H54 (cell line): ENCODE measurements around the gene AGAP2.
A peak's percentile ranks its signal among the peaks of the same experiment; 100 is the strongest.
"Not testable (repeated sequence)": the region's sequence is repeated elsewhere in the genome, so short reads cannot be mapped to it uniquely, and the experiment has no call there.

Source experiments
- DNase-seq: peaks from one replicate; pipeline ENCODE4 v3.0.0; 2011; ENCODE audit warnings: low spot score, mixed read lengths; ENCODE audit not compliant: insufficient read length
- FAIRE-seq: peaks from 3 replicates; lab custom pipeline; 2011; peaks lifted over from hg19 to GRCh38; lab: Jason Lieb, UNC
- POLR2A ChIP-seq: IDR thresholded peaks from 2 replicates; pipeline ENCODE4 v1.6.1; 2011; ENCODE audit warnings: low read depth, mild to moderate bottlenecking, low read length

The AGAP2 gene

DNA sequence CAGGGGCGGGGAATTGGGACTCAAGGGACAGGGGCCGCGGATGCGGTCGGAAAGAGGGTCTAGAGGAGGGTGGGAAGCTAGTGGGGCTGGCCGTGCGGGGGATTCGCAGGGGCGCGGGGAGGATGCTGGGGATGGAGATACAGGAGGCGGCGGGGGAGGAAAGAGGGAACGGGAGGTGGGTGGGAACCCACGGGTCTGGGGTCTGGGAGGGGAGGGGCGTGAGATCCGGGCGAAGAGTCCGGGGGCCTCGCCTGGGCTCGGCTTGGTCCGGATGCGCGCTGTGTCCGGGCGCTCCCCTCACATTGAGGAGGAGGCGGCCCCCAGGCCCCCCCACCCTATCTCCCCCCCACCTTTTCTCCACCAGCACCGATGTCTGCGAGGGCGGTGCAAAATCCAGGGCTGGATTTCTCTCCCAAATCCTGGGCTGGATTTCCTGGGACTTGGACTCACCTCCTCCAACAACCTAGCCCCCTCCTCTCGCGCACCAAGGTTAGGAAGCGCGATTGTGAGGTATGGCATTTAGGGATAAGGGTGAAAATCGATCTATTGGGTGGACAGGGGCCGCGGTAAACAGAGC is at the start of gene AGAP2:
TSS of gene AGAP2 (minus strand) at position 82 of the 577 bp plus-strand sequence. CDS start 496 bp downstream, outside the sequence.
- TF ChIP-seq POLR2A = no peak
- DNase-seq (no peak), FAIRE-seq (no peak)

DNA sequence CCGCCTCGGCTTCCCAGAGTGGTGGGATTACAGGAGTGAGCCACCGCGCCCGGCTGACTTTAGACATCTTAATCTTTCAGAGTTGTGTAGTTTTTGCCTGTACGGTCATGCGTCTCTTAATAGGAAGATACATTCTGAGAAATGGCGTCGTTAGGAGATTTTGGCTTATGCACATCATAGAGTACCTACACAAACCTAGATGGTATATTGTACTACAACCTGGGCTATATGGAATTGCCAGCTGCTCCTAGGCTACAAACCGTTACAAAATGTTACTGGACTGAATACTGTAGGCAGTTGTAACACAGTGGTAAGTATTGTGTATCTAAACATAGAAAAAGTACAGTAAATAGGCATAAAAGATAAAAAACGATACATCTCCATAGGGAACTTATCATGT is 45.3 kb upstream of the AGAP2 start:
- DNase-seq = no peak
- no peak for TF ChIP-seq POLR2A
- FAIRE-seq = no peak

DNA sequence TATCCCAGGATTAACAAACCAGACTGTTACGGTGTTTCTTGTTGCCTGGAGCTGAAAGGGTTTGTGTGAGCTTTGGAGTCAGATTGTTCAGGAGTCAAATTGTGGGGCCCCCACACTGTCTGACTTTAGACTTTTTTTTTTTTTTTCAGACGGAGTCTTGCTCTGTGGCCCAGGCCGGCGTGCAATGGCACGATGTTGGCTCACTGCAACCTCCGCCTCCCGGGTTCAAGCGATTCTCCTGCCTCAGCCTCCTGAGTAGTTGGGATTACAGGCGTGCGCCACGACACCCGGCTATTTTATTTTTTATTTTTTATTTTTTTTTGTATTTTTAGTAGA is 44.9 kb upstream of the AGAP2 start:
- no peak for DNase-seq
- FAIRE-seq = no peak
- TF ChIP-seq POLR2A = no peak

DNA sequence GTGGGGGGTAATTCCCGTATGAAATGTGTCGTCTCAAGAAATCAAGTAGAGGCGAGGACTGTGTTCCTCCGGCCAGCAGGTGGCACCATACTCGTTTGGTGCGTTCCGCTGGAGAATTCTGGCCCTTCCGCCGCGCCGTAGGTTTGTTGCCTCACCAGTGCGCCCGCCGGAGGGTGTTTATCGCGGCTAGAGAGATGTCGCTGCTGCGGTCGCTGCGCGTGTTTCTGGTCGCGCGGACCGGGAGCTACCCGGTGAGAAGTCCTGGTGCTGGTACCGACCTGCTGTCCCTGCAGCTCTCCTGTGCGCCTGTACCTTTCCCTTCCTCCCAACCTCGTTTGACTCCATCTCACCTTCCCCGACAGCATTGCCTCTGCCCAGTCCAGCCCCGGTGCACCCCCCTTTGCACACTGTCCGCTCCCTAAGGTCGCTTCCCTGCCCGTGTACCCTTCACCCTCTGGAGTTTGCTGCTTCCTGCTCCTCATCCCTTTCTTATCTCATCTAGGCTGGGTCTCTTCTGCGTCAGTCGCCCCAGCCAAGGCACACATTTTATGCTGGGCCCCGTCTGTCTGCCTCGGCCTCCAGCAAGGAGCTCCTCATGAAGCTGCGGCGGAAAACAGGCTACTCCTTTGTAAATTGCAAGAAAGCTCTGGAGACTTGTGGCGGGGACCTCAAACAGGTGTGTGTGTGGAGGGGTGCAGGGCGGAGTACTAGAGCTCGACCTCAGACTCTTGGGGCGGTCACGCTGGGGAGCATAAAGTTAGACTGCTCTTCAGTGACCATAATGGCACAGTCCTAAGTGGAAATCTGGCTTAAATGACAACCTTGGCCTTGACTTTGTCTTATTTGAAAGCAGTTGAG is 44.3 kb upstream of the AGAP2 start, which contains the start of gene TSFM:
TSS of gene TSFM (plus strand) at position 180 of the 858 bp plus-strand sequence. CDS start at position 195, 15 bp downstream.
- DNase-seq (peak; percentile 65), FAIRE-seq (peak; percentile 84)
- TF ChIP-seq POLR2A = peak; percentile 70; the same call in 1 of the 2 replicates

DNA sequence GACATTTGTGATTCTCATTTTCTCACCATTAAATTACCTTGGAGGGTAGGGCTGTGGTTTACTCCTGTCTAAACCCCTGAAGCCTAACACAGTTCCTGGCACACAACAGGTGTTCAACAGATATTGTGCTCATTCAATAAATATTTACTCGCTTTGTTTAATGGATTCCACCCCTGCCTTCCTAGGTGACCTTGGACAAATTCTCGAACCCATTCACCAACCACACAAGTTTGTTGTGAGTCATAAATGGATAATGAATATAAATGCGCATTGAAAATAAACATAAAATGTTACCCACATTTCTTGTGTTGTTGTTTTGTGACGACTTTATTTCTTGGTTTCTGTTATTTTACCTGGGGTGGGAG is 43.7 kb upstream of the AGAP2 start:
- DNase-seq = no peak
- FAIRE-seq = no peak

DNA sequence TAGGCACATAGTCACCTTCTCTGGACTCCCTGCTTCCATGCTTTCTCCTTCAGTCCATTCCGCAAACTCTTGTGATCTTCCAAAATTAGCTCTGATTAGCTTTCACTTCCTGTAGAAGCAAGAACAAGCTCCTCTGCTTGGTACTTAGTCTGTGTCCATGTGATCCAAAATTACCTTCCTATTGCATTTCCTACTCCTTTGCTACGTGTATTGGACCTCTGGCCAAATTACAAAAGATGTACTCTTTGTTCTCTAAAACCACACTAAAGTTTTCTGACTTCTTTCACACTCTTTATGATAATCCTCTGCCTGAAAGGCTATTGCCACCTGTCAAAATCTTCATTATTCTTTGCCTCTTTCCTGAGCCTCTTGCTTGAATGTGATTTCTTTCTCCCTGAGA is 43.3 kb upstream of the AGAP2 start:
- DNase-seq = no peak
- TF ChIP-seq POLR2A = no peak
- FAIRE-seq = no peak

More for the DNA sequence above, 43.7 kb upstream of the AGAP2 start:
- TF ChIP-seq POLR2A = no peak

DNA sequence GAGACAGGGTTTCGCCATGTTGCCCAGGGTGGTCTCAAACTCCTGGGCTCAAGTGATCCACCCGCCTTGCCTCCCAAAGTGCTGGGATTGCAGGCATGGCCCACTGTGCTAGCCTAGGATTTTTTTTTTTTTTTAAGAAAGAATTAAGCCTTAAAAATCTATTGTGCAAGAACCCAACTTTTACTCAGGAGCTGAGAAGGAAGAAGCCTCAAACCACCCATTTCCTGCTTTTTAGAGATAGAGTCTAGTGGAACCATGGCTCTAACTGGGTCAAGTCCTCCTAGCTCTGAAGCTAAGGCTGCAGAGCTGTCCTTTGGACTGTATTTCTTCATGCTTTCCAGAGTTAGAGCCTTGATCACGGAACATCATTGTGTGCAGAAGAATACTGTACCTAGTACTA is 42.7 kb upstream of the AGAP2 start:
- no peak for TF ChIP-seq POLR2A
- no peak for FAIRE-seq
- DNase-seq = no peak

DNA sequence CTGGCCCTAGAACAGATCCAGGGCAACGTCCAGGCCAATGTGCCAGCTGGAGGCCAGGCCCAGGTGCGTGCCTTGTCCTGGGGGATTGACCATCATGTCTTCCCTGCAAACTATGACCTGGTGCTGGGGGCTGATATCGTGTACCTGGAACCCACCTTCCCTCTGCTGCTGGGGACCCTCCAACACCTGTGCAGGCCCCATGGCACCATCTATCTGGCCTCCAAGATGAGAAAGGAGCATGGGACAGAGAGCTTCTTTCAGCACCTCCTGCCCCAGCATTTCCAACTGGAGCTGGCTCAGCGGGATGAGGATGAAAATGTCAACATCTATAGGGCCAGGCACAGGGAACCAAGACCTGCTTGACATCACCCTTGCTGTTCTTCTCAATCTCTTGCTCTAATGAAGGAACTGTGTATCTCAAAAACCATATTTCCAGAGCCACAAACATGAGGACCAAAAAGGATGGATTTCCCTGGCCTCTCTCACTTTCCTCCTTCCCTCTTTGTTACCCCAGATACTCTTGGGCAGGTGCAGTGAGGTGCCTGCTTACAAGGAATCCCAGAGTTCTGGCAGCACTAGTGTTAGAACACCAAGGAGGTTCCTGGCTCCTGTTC is 41.8 kb upstream of the AGAP2 start:
- no peak for DNase-seq
- no peak for TF ChIP-seq POLR2A
- no peak for FAIRE-seq

DNA sequence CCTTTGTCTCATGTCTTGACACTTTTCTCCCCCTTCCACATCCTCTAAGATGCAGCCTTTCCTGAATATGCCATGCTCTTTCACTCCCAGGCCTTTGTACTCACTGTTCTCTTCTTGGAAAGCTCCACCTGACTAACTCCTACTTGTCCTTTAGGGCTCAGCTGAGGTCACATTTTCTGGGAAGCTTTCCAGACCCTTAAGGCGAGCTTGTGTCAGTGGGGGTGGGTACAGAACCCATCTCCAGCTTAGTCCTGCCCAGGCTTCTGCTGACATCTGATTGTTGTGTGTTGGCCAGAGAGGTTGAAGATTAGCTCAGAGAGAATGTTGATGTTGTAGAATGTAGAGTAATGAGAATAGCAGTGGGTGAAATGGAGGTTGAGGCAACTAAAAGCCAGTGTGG is 41.2 kb upstream of the AGAP2 start:
- DNase-seq = no peak
- FAIRE-seq = no peak
- no peak for TF ChIP-seq POLR2A

DNA sequence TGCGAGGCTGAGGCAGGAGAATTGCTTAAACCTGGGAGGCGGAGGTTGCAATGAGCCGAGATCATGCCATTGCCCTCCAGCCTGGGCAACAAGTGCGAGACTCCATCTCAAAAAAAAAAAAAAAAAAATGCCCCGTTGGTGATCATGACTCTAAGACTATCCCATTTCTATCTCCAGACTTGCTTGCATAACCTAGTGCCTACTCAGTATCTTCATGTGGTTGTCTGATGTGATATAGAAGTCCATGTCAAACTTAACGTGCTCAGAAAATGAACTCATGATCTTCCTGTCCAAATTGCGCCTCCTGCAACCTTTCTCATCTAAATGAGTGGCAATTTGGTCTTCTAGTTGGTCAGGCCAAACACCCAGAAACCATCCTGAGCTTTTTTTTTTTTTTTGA is 39.4 kb upstream of the AGAP2 start:
- FAIRE-seq (no peak), DNase-seq (no peak)
- TF ChIP-seq POLR2A = no peak

DNA sequence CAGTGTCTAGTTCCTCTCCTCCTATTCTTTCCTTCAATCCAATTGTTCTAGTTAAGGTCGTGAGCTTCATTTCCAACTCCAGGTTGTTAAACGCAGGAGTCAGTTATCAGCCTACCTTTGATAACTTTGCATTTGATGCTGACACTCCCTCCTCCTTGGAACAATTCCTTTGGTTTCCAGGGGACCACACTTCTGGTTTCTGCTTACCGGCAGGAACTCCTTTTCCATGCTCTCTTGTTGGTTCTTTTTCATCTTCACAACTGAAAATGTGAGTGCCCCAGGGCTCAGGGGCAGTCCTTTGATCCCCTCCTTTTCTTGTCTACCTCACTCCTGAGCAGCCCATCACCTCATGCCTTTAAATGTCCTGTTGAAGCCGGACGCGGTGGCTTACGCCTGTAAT is 38.8 kb upstream of the AGAP2 start:
- FAIRE-seq = no peak
- no peak for DNase-seq
- no peak for TF ChIP-seq POLR2A

DNA sequence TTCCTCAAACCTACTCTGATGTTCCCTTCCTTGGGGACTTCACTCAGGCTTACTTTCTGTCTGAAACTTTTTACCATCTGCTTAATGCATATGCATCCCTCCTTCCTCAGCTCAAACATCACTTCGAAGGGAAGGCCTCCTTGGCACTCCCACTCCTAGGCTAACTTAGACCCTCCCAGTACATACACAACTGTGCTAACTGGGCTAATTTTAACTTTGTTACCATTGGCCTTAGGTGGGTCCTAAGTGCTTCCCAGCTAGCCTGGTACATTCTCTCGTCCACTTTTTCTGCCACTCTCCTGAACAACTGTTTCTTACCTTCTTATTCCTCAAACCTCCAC is 37.7 kb upstream of the AGAP2 start:
- FAIRE-seq = no peak
- no peak for DNase-seq
- TF ChIP-seq POLR2A = no peak

DNA sequence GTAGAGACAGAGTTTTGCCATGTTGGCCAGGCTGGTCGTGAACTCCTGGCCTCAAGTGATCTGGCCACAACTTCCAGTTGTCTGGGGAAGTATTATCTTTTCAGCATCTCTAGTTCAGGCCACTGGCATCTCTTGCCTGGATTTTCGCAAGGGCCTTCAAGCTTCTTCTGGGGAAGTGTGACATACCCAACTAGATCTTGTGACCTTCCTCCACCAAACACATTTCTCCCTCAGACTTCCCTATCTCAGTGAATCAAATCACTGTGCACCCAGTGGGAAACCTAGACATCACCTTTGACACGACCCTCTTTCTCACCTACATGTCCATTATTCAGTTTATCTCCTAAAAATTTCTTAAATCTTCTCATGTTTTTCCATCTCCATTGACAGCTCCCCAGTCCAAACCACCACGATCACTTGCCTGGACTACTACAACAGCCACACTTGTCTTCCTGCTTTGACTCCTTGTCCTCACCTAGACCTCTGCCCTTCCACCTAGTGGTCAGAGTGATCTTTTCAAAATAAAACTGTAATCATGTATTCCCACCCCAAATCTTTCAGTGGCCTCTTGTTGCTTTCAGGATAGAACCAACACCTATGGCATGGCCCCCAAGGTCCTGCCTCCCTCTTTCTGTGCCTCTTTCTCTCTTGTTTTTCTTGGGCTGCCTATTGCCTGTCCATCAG is 37.2 kb upstream of the AGAP2 start:
- TF ChIP-seq POLR2A = no peak
- FAIRE-seq (no peak), DNase-seq (no peak)

DNA sequence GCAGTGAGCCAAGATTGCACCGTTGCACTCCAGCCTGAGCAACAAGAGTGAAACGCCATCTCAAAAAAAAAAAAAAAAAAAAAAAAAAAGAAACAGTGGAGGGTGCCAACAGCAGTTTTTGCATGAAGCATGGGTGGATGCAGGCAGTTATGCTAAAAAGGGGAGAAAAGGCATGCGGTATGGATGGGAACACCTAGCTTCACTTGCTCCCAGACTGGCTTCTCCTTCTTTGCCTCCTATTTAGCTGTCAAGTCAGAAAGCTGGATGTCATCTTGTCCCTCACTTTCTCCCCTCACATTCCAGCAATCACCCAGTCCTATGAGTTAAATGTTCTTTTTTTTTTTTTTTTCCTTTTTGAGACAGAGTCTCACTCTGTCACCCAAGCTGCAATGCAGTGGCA is 36.5 kb upstream of the AGAP2 start:
- TF ChIP-seq POLR2A = no peak
- FAIRE-seq (no peak), DNase-seq (no peak)

DNA sequence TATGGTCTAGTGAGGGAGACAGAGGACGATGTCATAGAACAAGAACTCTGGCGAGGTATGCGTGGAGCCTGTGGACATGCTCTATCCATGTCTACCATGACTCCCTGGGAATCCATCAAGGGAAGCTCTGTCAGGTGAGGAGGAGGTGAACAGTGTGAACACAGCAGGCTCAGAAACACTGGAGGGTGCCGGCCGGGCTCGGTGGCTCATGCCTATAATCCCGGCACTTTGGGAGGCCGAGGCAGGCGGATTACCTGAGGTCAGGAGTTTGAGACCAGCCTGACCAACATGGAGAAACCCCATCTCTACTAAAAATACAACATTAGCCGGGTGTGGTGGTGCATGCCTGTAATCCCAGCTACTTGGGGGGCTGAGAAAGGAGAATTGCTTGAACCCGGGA is 36.1 kb upstream of the AGAP2 start:
- DNase-seq, FAIRE-seq: not testable (repeated sequence)
